ENCODE data around the gene EFHC2.
"Not testable (repeated sequence)": the region's sequence is repeated elsewhere in the genome, so short reads cannot be mapped to it uniquely, and the experiment has no call there.

The EFHC2 gene

GRCh38 chrX:44227991-44228390 is 115.5 kb downstream of the EFHC2 start:
- DNase-seq, result no peak

GRCh38 chrX:44225667-44226066 is 117.8 kb downstream of the EFHC2 start:
- no peak for DNase-seq

- no peak for DNase-seq
These were observed 118.7 kb downstream of the EFHC2 start for GRCh38 chrX:44224760-44225159.

GRCh38 chrX:44223150-44223549 is 120.3 kb downstream of the EFHC2 start:
- no peak for DNase-seq

GRCh38 chrX:44218465-44218864 is 125.0 kb downstream of the EFHC2 start:
- no peak for DNase-seq

- DNase-seq, result no peak
These were observed 127.3 kb downstream of the EFHC2 start for GRCh38 chrX:44216171-44216570.

- DNase-seq, result no peak
These were observed 139.7 kb downstream of the EFHC2 start for GRCh38 chrX:44203791-44204190.

- no peak for DNase-seq
These were observed 140.9 kb downstream of the EFHC2 start for GRCh38 chrX:44202596-44202995.

- no peak for DNase-seq
These were observed 154.4 kb downstream of the EFHC2 start for GRCh38 chrX:44189116-44189515.

GRCh38 chrX:44187915-44188314 is 155.6 kb downstream of the EFHC2 start:
- not testable (repeated sequence) for DNase-seq

- no peak for DNase-seq
These were observed 160.1 kb downstream of the EFHC2 start for GRCh38 chrX:44183329-44183728.

- no peak for DNase-seq
These were observed 165.0 kb downstream of the EFHC2 start for GRCh38 chrX:44178274-44179053.

GRCh38 chrX:44175455-44175854 is 168.0 kb downstream of the EFHC2 start:
- no peak for DNase-seq

GRCh38 chrX:44174061-44174460 is 169.4 kb downstream of the EFHC2 start:
- no peak for DNase-seq

GRCh38 chrX:44173219-44173618 is 170.3 kb downstream of the EFHC2 start:
- DNase-seq, result no peak

- DNase-seq, result no peak
These were observed 176.4 kb downstream of the EFHC2 start for GRCh38 chrX:44167116-44167515.

- DNase-seq, result no peak
These were observed 180.5 kb downstream of the EFHC2 start for GRCh38 chrX:44162964-44163475.

GRCh38 chrX:44157858-44158257 is 185.6 kb downstream of the EFHC2 start:
- DNase-seq, result no peak

GRCh38 chrX:44157283-44157682 is 186.2 kb downstream of the EFHC2 start:
- DNase-seq, result no peak

- DNase-seq, result no peak
These were observed 186.7 kb downstream of the EFHC2 start for GRCh38 chrX:44156726-44157125.

GRCh38 chrX:44155126-44155525 is 188.3 kb downstream of the EFHC2 start:
- no peak for DNase-seq

GRCh38 chrX:44152852-44153251 is 190.6 kb downstream of the EFHC2 start:
- no peak for DNase-seq

GRCh38 chrX:44147130-44147529 is 196.3 kb downstream of the EFHC2 start:
- DNase-seq, result no peak

- no peak for DNase-seq
These were observed 199.1 kb downstream of the EFHC2 start for GRCh38 chrX:44144177-44144945.
